Mammary epithelial cell (primary cell): ENCODE measurements around the gene ZNF267.

Experiments
- EZH2 ChIP-seq: IDR thresholded peaks from 2 replicates; pipeline ENCODE4 v1.6.1; 2012; ENCODE audit warnings: low read length, inconsistent platforms, borderline replicate concordance
- TF ChIP-seq, protein P1 (sequence below), 2 donors: IDR thresholded peaks in 1 of 2; conservative IDR thresholded peaks in 1 of 2; 2 replicates each; pipeline ENCODE4 v1.5.1; 2011 to 2012; ENCODE audit warnings: inconsistent platforms in 2 of 2, low read length in 2 of 2, mild to moderate bottlenecking in 2 of 2, control low read depth in 1 of 2, low read depth in 1 of 2; ENCODE audit not compliant: insufficient read depth in 1 of 2; ENCODE audit errors: extremely low read depth in 1 of 2

DNA sequence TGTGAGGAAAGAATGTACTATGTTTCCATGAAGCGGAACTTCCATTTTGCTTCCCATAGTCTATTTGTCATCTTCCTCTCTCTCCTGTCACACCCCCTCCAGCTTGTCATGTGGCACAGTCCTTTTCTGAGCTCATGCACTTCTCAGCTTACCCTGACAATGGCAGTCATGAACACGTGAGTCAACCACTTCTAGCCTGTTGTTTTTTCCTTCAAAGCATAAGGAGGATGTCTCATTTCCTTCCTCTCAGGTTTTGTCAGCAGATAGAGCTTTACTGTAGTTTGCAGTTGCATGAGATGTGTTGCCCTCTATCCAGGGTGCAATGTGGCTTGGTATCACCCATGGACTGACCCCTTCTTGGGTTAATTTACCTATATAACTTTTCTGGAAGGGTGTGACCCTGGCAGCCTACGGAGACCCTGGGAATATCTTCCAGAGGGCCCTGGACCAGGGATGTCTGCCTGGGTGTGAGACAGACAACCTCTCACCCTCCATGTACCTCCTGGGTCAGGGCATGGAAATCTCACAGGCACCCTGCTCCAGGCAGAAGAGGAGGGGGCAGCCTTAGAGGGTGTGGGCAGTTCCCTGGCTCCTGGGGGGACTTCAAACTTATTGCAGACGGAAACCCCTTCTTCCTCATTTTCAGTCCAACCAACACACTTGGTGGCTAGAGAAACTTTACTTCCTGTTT lies 4.0 kb upstream of the ZNF267 start:
- TF ChIP-seq, protein P1, sequence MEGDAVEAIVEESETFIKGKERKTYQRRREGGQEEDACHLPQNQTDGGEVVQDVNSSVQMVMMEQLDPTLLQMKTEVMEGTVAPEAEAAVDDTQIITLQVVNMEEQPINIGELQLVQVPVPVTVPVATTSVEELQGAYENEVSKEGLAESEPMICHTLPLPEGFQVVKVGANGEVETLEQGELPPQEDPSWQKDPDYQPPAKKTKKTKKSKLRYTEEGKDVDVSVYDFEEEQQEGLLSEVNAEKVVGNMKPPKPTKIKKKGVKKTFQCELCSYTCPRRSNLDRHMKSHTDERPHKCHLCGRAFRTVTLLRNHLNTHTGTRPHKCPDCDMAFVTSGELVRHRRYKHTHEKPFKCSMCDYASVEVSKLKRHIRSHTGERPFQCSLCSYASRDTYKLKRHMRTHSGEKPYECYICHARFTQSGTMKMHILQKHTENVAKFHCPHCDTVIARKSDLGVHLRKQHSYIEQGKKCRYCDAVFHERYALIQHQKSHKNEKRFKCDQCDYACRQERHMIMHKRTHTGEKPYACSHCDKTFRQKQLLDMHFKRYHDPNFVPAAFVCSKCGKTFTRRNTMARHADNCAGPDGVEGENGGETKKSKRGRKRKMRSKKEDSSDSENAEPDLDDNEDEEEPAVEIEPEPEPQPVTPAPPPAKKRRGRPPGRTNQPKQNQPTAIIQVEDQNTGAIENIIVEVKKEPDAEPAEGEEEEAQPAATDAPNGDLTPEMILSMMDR (conservative IDR thresholded peaks at IDR 0.05 in 1 of 2, IDR thresholded peaks at IDR 0.05 in 1 of 2; ENCODE audit: extremely low read depth in 1 of 2, insufficient read depth in 1 of 2, low read depth in 1 of 2, low read length in 2 of 2): no peak
- TF ChIP-seq EZH2: no peak
